MM.1S (cell line): ENCODE measurements around the gene SMIM14.
"Not testable (repeated sequence)": the region's sequence is repeated elsewhere in the genome, so short reads cannot be mapped to it uniquely, and the experiment has no call there.

Source experiments
- DNase-seq: peaks from one replicate; pipeline ENCODE4 v3.0.0-alpha.2; 2015
- H2AFZ ChIP-seq: fragments of 300-600 bp; sonication (generic); 2 replicates; pipeline ENCODE4 v1.6.0; 2016; ENCODE audit warnings: antibody characterized with exemption, low read length
- H3F3A ChIP-seq: fragments of 300-600 bp; sonication (generic); 2 replicates; pipeline ENCODE4 v1.6.1; 2016; ENCODE audit warnings: mild to moderate bottlenecking, antibody characterized with exemption, low read length, moderate library complexity, mixed read lengths; ENCODE audit not compliant: insufficient read depth
- H3K27ac ChIP-seq: fragments of 300-600 bp; sonication (generic); 2 replicates; pipeline ENCODE4 v1.5.1; 2016; ENCODE audit warnings: mild to moderate bottlenecking, low read length
- H3K27me3 ChIP-seq: fragments of 300-600 bp; sonication (generic); replicated peaks from 2 replicates; pipeline ENCODE4 v1.6.0; 2016; ENCODE audit warnings: low read length; ENCODE audit not compliant: insufficient read depth
- H3K36me3 ChIP-seq: fragments of 300-600 bp; sonication (generic); replicated peaks from 2 replicates; pipeline ENCODE4 v1.6.1; 2016; ENCODE audit warnings: mild to moderate bottlenecking, low read length, mixed read lengths; ENCODE audit not compliant: insufficient read depth
- H3K4me1 ChIP-seq: fragments of 300-600 bp; sonication (generic); 2 replicates; pipeline ENCODE4 v1.6.1; 2016; ENCODE audit warnings: low read length, mixed read lengths
- H3K4me2 ChIP-seq: fragments of 300-600 bp; sonication (generic); 2 replicates; pipeline ENCODE4 v1.6.0; 2016; ENCODE audit warnings: low read depth, low read length
- H3K4me3 ChIP-seq: fragments of 300-600 bp; sonication (generic); 2 replicates; pipeline ENCODE4 v1.5.1; 2016; ENCODE audit warnings: low read length, mixed read lengths
- H3K79me2 ChIP-seq: fragments of 300-600 bp; sonication (generic); 2 replicates; pipeline ENCODE4 v1.6.1; 2016; ENCODE audit warnings: mixed run types, low read length, mixed read lengths
- H3K9ac ChIP-seq: fragments of 300-600 bp; sonication (generic); 2 replicates; pipeline ENCODE4 v1.6.1; 2016; ENCODE audit warnings: low read length, mixed read lengths
- H3K9me2 ChIP-seq: fragments of 300-600 bp; sonication (generic); replicated peaks from 2 replicates; pipeline ENCODE4 v1.6.1; 2016; ENCODE audit warnings: mild to moderate bottlenecking, low read length, mixed read lengths; ENCODE audit not compliant: insufficient read depth
- H3K9me3 ChIP-seq: fragments of 300-600 bp; sonication (generic); replicated peaks from 2 replicates; pipeline ENCODE4 v1.6.1; 2016; ENCODE audit warnings: mild to moderate bottlenecking, low read length, mixed read lengths; ENCODE audit not compliant: insufficient read depth
- H4K20me1 ChIP-seq: fragments of 300-600 bp; sonication (generic); 2 replicates; pipeline ENCODE4 v1.6.1; 2016; ENCODE audit warnings: mild to moderate bottlenecking, low read length, moderate library complexity, mixed read lengths; ENCODE audit not compliant: insufficient read depth
- CTCF ChIP-seq: fragments of 300-600 bp; sonication (generic); IDR thresholded peaks from 2 replicates; pipeline ENCODE4 v1.5.1; 2016; ENCODE audit warnings: antibody characterized with exemption, low read length, mixed read lengths
- EZH2 ChIP-seq: fragments of 300-600 bp; sonication (generic); optimal IDR thresholded peaks from 2 replicates; pipeline ENCODE3; 2017; ENCODE audit warnings: low read depth, mild to moderate bottlenecking, antibody characterized with exemption, low read length, mixed read lengths
- EZH2phosphoT487 ChIP-seq: fragments of 300-600 bp; sonication (generic); IDR thresholded peaks from 2 replicates; pipeline ENCODE4 v1.6.1; 2018; ENCODE audit warnings: antibody characterized with exemption, low read length

SMIM14 gene

GRCh38 chr4:39514888-39515401 is 123.7 kb downstream of the SMIM14 start:
- DNase-seq = no peak
- Histone ChIP-seq H3K4me1 (no peaks in the 10 kb centered on the region), H3K4me2 (no peak overlapping the region), H2AFZ (no peak overlapping the region), H3K27me3 (no peaks in the 10 kb centered on the region), H3F3A (no peaks in the 10 kb centered on the region), H3K79me2 (no peaks in the 10 kb centered on the region), H3K9me3 (no peaks in the 10 kb centered on the region), H3K4me3 (no peak overlapping the region), H3K27ac (no peak overlapping the region), H3K9ac (no peak overlapping the region), H4K20me1 (no peaks in the 10 kb centered on the region), H3K36me3 (no peaks in the 10 kb centered on the region), H3K9me2 (no peaks in the 10 kb centered on the region)
- TF ChIP-seq EZH2 (no peak), CTCF (no peak)

GRCh38 chr4:39514266-39514665 is 124.4 kb downstream of the SMIM14 start:
- H3K36me3 ChIP-seq, H3K4me1 ChIP-seq, DNase-seq, H3K27me3 ChIP-seq, H3K4me3 ChIP-seq, H3F3A ChIP-seq, H3K4me2 ChIP-seq, H3K27ac ChIP-seq, H3K9me3 ChIP-seq, H4K20me1 ChIP-seq, H2AFZ ChIP-seq, H3K9ac ChIP-seq, H3K79me2 ChIP-seq, H3K9me2 ChIP-seq: not testable (repeated sequence)

GRCh38 chr4:39510348-39510929 is 128.2 kb downstream of the SMIM14 start:
- no peak overlapping the region for H3K4me3 ChIP-seq
- no peaks in the 10 kb centered on the region for H3K9me2 ChIP-seq
- H3K4me2 ChIP-seq = no peak overlapping the region
- H2AFZ ChIP-seq = no peak overlapping the region
- no peak for DNase-seq
- H3K79me2 ChIP-seq = no peaks in the 10 kb centered on the region
- TF ChIP-seq EZH2 (no peak), CTCF (no peak), EZH2phosphoT487 (no peak)
- H3K36me3 ChIP-seq = no peaks in the 10 kb centered on the region
- H3K27ac ChIP-seq = no peak overlapping the region
- H3K4me1 ChIP-seq = no peaks in the 10 kb centered on the region
- no peaks in the 10 kb centered on the region for H3K27me3 ChIP-seq
- H3K9ac ChIP-seq = no peak overlapping the region
- H3K9me3 ChIP-seq = no peaks in the 10 kb centered on the region
- H3F3A ChIP-seq = no peaks in the 10 kb centered on the region
- H4K20me1 ChIP-seq = no peaks in the 10 kb centered on the region

- H3K9me3 ChIP-seq = no peaks in the 10 kb centered on the region
- no peak overlapping the region for H3K9ac ChIP-seq
- no peaks in the 10 kb centered on the region for H3K4me1 ChIP-seq
- no peak overlapping the region for H3K4me2 ChIP-seq
- no peak overlapping the region for H3K27ac ChIP-seq
- H3K9me2 ChIP-seq = no peaks in the 10 kb centered on the region
- no peaks in the 10 kb centered on the region for H3F3A ChIP-seq
- H3K27me3 ChIP-seq = no peaks in the 10 kb centered on the region
- no peaks in the 10 kb centered on the region for H4K20me1 ChIP-seq
- no peak overlapping the region for H2AFZ ChIP-seq
- TF ChIP-seq EZH2phosphoT487 (no peak), CTCF (no peak), EZH2 (no peak)
- no peak overlapping the region for H3K4me3 ChIP-seq
- H3K36me3 ChIP-seq = no peaks in the 10 kb centered on the region
- H3K79me2 ChIP-seq = no peaks in the 10 kb centered on the region
- DNase-seq = no peak
Observed at GRCh38 chr4:39505581-39505980, 133.1 kb downstream of the SMIM14 start.
